DMS53 (cell line): ENCODE data around the gene PHKB.

ENCODE experiments used
- DNase-seq: peaks from one replicate; lab custom pipeline; 2025; lab: John Stamatoyannopoulos, UW

PHKB gene

GRCh38 chr16:47470211-47470610 is 9.1 kb downstream of the PHKB start:
- no peak for DNase-seq

- no peak for DNase-seq
These were observed 9.7 kb downstream of the PHKB start for GRCh38 chr16:47470810-47471209.

- DNase-seq, result peak; percentile 9
These were observed 11.9 kb downstream of the PHKB start for GRCh38 chr16:47473004-47473403.

- DNase-seq, result no peak
These were observed 12.7 kb downstream of the PHKB start for GRCh38 chr16:47473792-47474191.

- DNase-seq, result no peak
These were observed 14.7 kb downstream of the PHKB start for GRCh38 chr16:47475786-47476185.

- no peak for DNase-seq
These were observed 15.7 kb downstream of the PHKB start for GRCh38 chr16:47476654-47477345.

GRCh38 chr16:47477679-47478078 is 16.5 kb downstream of the PHKB start:
- no peak for DNase-seq

GRCh38 chr16:47480410-47480809 is 19.3 kb downstream of the PHKB start:
- no peak for DNase-seq

GRCh38 chr16:47481698-47482374 is 20.7 kb downstream of the PHKB start:
- no peak for DNase-seq

- no peak for DNase-seq
These were observed 22.5 kb downstream of the PHKB start for GRCh38 chr16:47483616-47484015.

GRCh38 chr16:47486856-47487255 is 25.7 kb downstream of the PHKB start:
- DNase-seq, result no peak

GRCh38 chr16:47488051-47488450 is 26.9 kb downstream of the PHKB start:
- no peak for DNase-seq

GRCh38 chr16:47490471-47490870 is 29.3 kb downstream of the PHKB start:
- DNase-seq, result no peak

GRCh38 chr16:47492036-47492427 is 30.9 kb downstream of the PHKB start:
- no peak for DNase-seq

GRCh38 chr16:47492428-47493377 is 31.6 kb downstream of the PHKB start:
- no peak for DNase-seq

GRCh38 chr16:47493381-47494337 is 32.5 kb downstream of the PHKB start:
- no peak for DNase-seq

GRCh38 chr16:47499080-47499699 is 38.1 kb downstream of the PHKB start:
- DNase-seq, result no peak

GRCh38 chr16:47499700-47500264 is 38.7 kb downstream of the PHKB start:
- DNase-seq, result no peak

GRCh38 chr16:47503936-47504335 is 42.8 kb downstream of the PHKB start:
- DNase-seq, result peak; percentile 13

- DNase-seq, result no peak
These were observed 43.5 kb downstream of the PHKB start for GRCh38 chr16:47504599-47504998.

GRCh38 chr16:47506800-47507199 is 45.7 kb downstream of the PHKB start:
- DNase-seq, result no peak
